Measurements from ENCODE around the gene SSBP4.
"Not testable (repeated sequence)": the region's sequence is repeated elsewhere in the genome, so short reads cannot be mapped to it uniquely, and the experiment has no call there.

SSBP4 gene

GRCh38 chr19:18419195-18419698 is at the start of gene SSBP4:
Gene SSBP4, plus strand, starts transcription at chr19:18419398. Its CDS starts 251 bp downstream, at chr19:18419649.
- H3K27me3 Mint-ChIP-seq, result peaks cover 46% of the 10 kb centered on the region
- H3K36me3 Mint-ChIP-seq, result no peaks in the 10 kb centered on the region
- H3K27ac Mint-ChIP-seq, result peak within 1 kb of the TSS; percentile 34
- H3K9me3 Mint-ChIP-seq, result no peaks in the 10 kb centered on the region
- peak; percentile 74 for ATAC-seq
- H3K4me1 Mint-ChIP-seq, result peaks cover 81% of the 10 kb centered on the region
- peak within 1 kb of the TSS; percentile 81 for H3K4me3 Mint-ChIP-seq

GRCh38 chr19:18373407-18373891 is 45.7 kb upstream of the SSBP4 start:
- H3K36me3 Mint-ChIP-seq, result no peaks in the 10 kb centered on the region
- no peak overlapping the region for H3K4me3 Mint-ChIP-seq
- H3K4me1 Mint-ChIP-seq, result peaks cover 28% of the 10 kb centered on the region
- ATAC-seq, result no peak
- H3K27me3 Mint-ChIP-seq, result no peaks in the 10 kb centered on the region
- no peaks in the 10 kb centered on the region for H3K9me3 Mint-ChIP-seq
- peak overlapping the region; percentile 15 for H3K27ac Mint-ChIP-seq

GRCh38 chr19:18373892-18374629 is 45.1 kb upstream of the SSBP4 start:
- Mint-ChIP-seq H3K36me3 (no peaks in the 10 kb centered on the region), H3K27me3 (no peaks in the 10 kb centered on the region), H3K9me3 (no peaks in the 10 kb centered on the region), H3K4me1 (peaks cover 28% of the 10 kb centered on the region), H3K4me3 (no peak overlapping the region), H3K27ac (peak overlapping the region; percentile 15)
- ATAC-seq, result peak; percentile 96

GRCh38 chr19:18377026-18377425 is 42.2 kb upstream of the SSBP4 start:
- Mint-ChIP-seq H3K27ac (no peak overlapping the region), H3K27me3 (peaks cover 19% of the 10 kb centered on the region), H3K36me3 (no peaks in the 10 kb centered on the region), H3K9me3 (no peaks in the 10 kb centered on the region), H3K4me3 (no peak overlapping the region), H3K4me1 (peaks cover 28% of the 10 kb centered on the region)
- no peak for ATAC-seq

GRCh38 chr19:18379803-18380747 is 39.1 kb upstream of the SSBP4 start:
- ATAC-seq, result no peak
- Mint-ChIP-seq H3K9me3 (no peaks in the 10 kb centered on the region), H3K27me3 (peaks cover 48% of the 10 kb centered on the region), H3K4me3 (no peak overlapping the region), H3K36me3 (no peaks in the 10 kb centered on the region), H3K4me1 (peaks cover 12% of the 10 kb centered on the region), H3K27ac (no peak overlapping the region)

- no peak overlapping the region for H3K27ac Mint-ChIP-seq
- ATAC-seq, result no peak
- H3K4me3 Mint-ChIP-seq, result no peak overlapping the region
- H3K4me1 Mint-ChIP-seq, result peaks cover 12% of the 10 kb centered on the region
- peaks cover 56% of the 10 kb centered on the region for H3K27me3 Mint-ChIP-seq
- H3K36me3 Mint-ChIP-seq, result no peaks in the 10 kb centered on the region
- H3K9me3 Mint-ChIP-seq, result no peaks in the 10 kb centered on the region
Observed at GRCh38 chr19:18380843-18381242, 38.4 kb upstream of the SSBP4 start.

- H3K4me3 Mint-ChIP-seq, ATAC-seq, H3K36me3 Mint-ChIP-seq, H3K27ac Mint-ChIP-seq, H3K9me3 Mint-ChIP-seq: not testable (repeated sequence)
- Mint-ChIP-seq H3K27me3 (peaks cover 66% of the 10 kb centered on the region), H3K4me1 (peaks cover 14% of the 10 kb centered on the region)
Observed at GRCh38 chr19:18383622-18384021, 35.6 kb upstream of the SSBP4 start.

- H3K4me1 Mint-ChIP-seq, result peaks cover 15% of the 10 kb centered on the region
- H3K4me3 Mint-ChIP-seq, result no peak overlapping the region
- no peak for ATAC-seq
- H3K27ac Mint-ChIP-seq, result no peak overlapping the region
- H3K9me3 Mint-ChIP-seq, result no peaks in the 10 kb centered on the region
- H3K36me3 Mint-ChIP-seq, result peaks cover 2% of the 10 kb centered on the region
- H3K27me3 Mint-ChIP-seq, result peaks cover 62% of the 10 kb centered on the region
Observed at GRCh38 chr19:18384775-18385174, 34.4 kb upstream of the SSBP4 start.

- no peaks in the 10 kb centered on the region for H3K9me3 Mint-ChIP-seq
- peaks cover 57% of the 10 kb centered on the region for H3K27me3 Mint-ChIP-seq
- H3K27ac Mint-ChIP-seq, result no peak overlapping the region
- ATAC-seq, result no peak
- H3K4me3 Mint-ChIP-seq, result no peak overlapping the region
- H3K4me1 Mint-ChIP-seq, result peaks cover 15% of the 10 kb centered on the region
- peaks cover 8% of the 10 kb centered on the region for H3K36me3 Mint-ChIP-seq
Observed at GRCh38 chr19:18385359-18385674, 33.9 kb upstream of the SSBP4 start.

- Mint-ChIP-seq H3K27ac (no peak within 1 kb of the TSS), H3K4me3 (no peak within 1 kb of the TSS), H3K27me3 (peaks cover 52% of the 10 kb centered on the region), H3K4me1 (peaks cover 15% of the 10 kb centered on the region), H3K36me3 (peaks cover 14% of the 10 kb centered on the region), H3K9me3 (peaks cover 2% of the 10 kb centered on the region)
- ATAC-seq, result no peak
Observed at GRCh38 chr19:18385675-18386542, 33.3 kb upstream of the SSBP4 start, which contains the start of gene GDF15. Gene GDF15, plus strand, starts transcription at chr19:18386158. Its CDS starts 32 bp downstream, at chr19:18386190.

GRCh38 chr19:18386543-18387271 is 32.5 kb upstream of the SSBP4 start:
- Mint-ChIP-seq H3K9me3 (peaks cover 2% of the 10 kb centered on the region), H3K4me3 (no peak overlapping the region), H3K27ac (no peak overlapping the region), H3K4me1 (peaks cover 15% of the 10 kb centered on the region), H3K36me3 (peaks cover 14% of the 10 kb centered on the region), H3K27me3 (peaks cover 50% of the 10 kb centered on the region)
- ATAC-seq, result no peak

- H3K27ac Mint-ChIP-seq, result peak overlapping the region; percentile 41
- peak overlapping the region; percentile 32 for H3K4me3 Mint-ChIP-seq
- peaks cover 34% of the 10 kb centered on the region for H3K27me3 Mint-ChIP-seq
- peaks cover 14% of the 10 kb centered on the region for H3K36me3 Mint-ChIP-seq
- peak; percentile 97 for ATAC-seq
- H3K4me1 Mint-ChIP-seq, result peaks cover 30% of the 10 kb centered on the region
- peaks cover 2% of the 10 kb centered on the region for H3K9me3 Mint-ChIP-seq
Observed at GRCh38 chr19:18388100-18388959, 30.9 kb upstream of the SSBP4 start.

GRCh38 chr19:18388960-18389725 is 30.1 kb upstream of the SSBP4 start:
- no peak for ATAC-seq
- Mint-ChIP-seq H3K27me3 (peaks cover 27% of the 10 kb centered on the region), H3K4me1 (peaks cover 37% of the 10 kb centered on the region), H3K4me3 (no peak overlapping the region), H3K9me3 (peaks cover 2% of the 10 kb centered on the region), H3K27ac (peak overlapping the region; percentile 58), H3K36me3 (peaks cover 14% of the 10 kb centered on the region)

Measured in stimulated activated memory B cell treated with anti-CD40 and anti-IgM and Interleukin-4, amounts not matched to agents 10 μg/mL and 1 μg/mL and 100 μg/mL, for 72 hours (primary cell).